ENCODE measurements around the gene DAZAP1. TPM values are rescaled to one million over a fixed set of nuclear protein-coding genes. Genes with fewer than 3 reads are reported as not detected.

Gene DAZAP1
- total RNA-seq, 1 experiment from 2014 or later: 144 TPM

DNA sequence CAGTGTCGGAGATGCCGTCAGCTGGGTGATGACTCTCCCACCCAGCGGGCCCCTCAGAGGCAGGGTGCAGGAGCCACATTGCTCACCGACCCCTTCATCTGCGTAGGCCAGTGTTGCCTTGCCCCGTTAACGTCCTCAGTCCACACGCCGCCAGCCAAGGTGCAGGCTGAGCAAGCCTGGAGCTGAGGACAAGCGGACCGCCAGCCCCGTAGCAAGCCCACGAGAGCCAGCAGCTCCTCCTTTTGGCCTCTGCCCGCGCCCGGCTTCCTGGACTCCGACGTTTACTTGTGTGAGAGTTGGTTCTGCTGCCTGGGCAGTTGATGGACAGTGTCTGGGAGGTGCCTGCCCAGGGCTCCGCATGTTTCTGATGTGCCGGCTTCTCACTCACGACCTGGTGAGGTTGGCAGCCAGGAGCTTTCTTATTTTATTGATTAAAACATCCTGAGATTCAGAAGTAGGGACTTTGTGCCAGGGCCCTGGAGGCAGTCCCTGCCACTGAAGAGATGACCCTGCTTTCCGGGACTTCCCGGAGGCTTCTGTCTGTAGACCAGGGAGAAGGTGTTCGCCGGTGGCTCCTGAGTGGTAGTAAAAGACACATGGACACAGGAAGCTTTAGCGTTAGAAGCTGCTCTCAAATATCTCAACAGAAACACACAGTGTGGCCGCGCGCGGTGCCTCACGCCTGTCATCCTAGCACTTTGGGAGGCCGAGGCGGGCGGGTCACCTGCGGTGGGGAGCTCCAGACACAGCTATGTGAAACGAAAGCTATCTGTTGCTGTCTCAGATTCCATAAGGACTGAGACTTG, 5.8 kb downstream of the DAZAP1 start:
- CTCF ChIA-PET: no interaction called here
- Histone ChIP-seq H3K9me2 (ENCODE audit: insufficient read depth) (no peaks in the 10 kb centered on the region), H3K27me3 (ENCODE audit: insufficient read depth, low read depth) (no peaks in the 10 kb centered on the region), H3K4me3 (no peak overlapping the region), H3K27ac (peak overlapping the region; percentile 99), H3K4me1 (replicated peaks; ENCODE audit: insufficient read depth) (peaks cover 47% of the 10 kb centered on the region), H3K4me2 (no peak overlapping the region), H4K20me1 (ENCODE audit: insufficient read depth) (peaks cover 77% of the 10 kb centered on the region), H3K36me3 (ENCODE audit: low read depth) (no peaks in the 10 kb centered on the region), H3F3A (ENCODE audit: insufficient read depth, low read depth) (peaks cover 30% of the 10 kb centered on the region), H3K79me2 (ENCODE audit: low read depth) (peaks cover 89% of the 10 kb centered on the region), H2AFZ (no peak overlapping the region), H3K9me3 (ENCODE audit: insufficient read depth, low read depth) (no peaks in the 10 kb centered on the region)
- no peak for TF ChIP-seq EZH2 (IDR thresholded peaks at IDR 0.05; ENCODE audit: low read depth)
- TF ChIP-seq, protein P1, sequence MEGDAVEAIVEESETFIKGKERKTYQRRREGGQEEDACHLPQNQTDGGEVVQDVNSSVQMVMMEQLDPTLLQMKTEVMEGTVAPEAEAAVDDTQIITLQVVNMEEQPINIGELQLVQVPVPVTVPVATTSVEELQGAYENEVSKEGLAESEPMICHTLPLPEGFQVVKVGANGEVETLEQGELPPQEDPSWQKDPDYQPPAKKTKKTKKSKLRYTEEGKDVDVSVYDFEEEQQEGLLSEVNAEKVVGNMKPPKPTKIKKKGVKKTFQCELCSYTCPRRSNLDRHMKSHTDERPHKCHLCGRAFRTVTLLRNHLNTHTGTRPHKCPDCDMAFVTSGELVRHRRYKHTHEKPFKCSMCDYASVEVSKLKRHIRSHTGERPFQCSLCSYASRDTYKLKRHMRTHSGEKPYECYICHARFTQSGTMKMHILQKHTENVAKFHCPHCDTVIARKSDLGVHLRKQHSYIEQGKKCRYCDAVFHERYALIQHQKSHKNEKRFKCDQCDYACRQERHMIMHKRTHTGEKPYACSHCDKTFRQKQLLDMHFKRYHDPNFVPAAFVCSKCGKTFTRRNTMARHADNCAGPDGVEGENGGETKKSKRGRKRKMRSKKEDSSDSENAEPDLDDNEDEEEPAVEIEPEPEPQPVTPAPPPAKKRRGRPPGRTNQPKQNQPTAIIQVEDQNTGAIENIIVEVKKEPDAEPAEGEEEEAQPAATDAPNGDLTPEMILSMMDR (conservative IDR thresholded peaks at IDR 0.05): no peak
- intact Hi-C loops (cut with micrococcal nuclease; ENCODE audit: unreplicated experiment): no loop called here
- POLR2A ChIA-PET (ENCODE audit: unreplicated experiment): no interaction called here
- no TSS peak for BruUV-seq (replicated peaks)
- DNase-seq: no peak

DNA sequence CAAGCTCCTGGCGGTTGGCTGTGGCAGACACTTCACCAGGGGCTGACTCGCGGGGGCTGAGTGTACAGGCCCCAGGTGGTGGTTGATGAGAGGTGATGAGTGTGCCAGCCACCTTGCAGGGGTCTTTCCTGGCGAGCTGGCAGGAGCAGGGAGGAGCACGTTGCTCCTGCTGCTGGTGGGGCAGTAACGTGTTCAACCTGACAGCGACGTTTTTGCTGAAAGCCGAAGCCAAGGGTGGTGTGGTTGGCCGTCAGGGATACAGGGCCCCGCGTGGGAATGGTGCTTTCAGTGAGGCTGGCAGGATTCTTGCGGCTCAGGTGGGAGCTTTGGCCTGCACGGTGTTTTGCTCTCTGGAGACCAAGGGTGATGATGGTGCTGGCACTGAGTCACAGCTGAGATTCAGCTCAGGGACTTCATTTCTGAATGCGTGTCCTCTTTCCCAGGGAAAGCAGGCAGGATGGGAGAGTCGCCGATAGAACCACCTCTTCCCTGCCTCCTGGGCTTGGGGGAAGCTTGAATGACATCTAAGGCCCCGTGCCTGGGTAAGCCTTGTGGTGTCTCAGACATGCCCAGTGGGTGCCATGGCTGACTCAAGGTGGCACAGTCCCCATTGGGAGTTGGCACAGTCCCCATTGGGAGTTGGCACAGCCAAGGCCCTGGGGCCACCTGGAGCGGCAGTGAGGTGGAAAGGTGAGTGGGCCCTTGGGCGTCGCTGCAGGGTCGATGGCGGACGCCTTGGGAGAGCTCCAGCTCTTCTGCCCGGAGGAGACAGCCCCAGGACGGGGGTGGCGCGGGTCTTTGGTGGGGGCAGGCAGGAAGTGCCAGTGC, 8.8 kb downstream of the DAZAP1 start:
- Histone ChIP-seq H3K4me3 (peak overlapping the region; percentile 38; the same call in 1 of the 2 replicates), H3K36me3 (ENCODE audit: low read depth) (no peaks in the 10 kb centered on the region)

DNA sequence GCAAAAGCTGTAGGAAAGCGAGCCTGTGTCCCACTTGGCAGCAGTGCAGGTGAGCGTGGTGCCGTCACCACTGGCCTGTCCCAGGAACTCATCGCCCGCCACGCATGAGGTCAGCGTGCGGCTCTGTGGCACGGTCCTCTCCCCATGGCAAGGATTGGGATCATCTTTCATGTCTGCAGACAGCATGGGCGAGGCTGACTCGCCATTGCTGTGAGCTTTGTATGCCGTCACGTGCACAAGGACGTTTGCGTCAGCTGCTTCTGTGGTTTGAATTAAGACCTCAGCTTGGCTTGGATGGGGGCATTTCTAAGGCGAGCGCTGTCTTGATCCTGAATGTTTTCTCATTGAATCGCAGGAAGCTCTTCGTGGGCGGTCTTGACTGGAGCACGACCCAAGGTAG, 9.8 kb downstream of the DAZAP1 start:
- Histone ChIP-seq H4K20me1 (ENCODE audit: insufficient read depth) (peaks cover 54% of the 10 kb centered on the region), H3K27me3 (ENCODE audit: insufficient read depth, low read depth) (no peaks in the 10 kb centered on the region), H3K4me3 (no peak overlapping the region), H3K9me2 (ENCODE audit: insufficient read depth) (no peaks in the 10 kb centered on the region), H3K4me2 (no peak overlapping the region), H3K9me3 (ENCODE audit: insufficient read depth, low read depth) (no peaks in the 10 kb centered on the region), H3K36me3 (ENCODE audit: low read depth) (no peaks in the 10 kb centered on the region), H2AFZ (no peak overlapping the region), H3K27ac (no peak overlapping the region), H3K79me2 (ENCODE audit: low read depth) (peaks cover 62% of the 10 kb centered on the region), H3K4me1 (replicated peaks; ENCODE audit: insufficient read depth) (peaks cover 32% of the 10 kb centered on the region), H3F3A (ENCODE audit: insufficient read depth, low read depth) (peaks cover 30% of the 10 kb centered on the region)
- no TSS peak for BruUV-seq (replicated peaks)
- POLR2A ChIA-PET (ENCODE audit: unreplicated experiment): interaction anchor here (0.5 to 0.8 kb wide), 2 partner anchors 9 to 98 kb away, joined by 4 to 18 read pairs; no protein-coding TSS in a partner anchor
- TF ChIP-seq, protein P1 (conservative IDR thresholded peaks at IDR 0.05): no peak
- no peak for TF ChIP-seq EZH2 (IDR thresholded peaks at IDR 0.05; ENCODE audit: low read depth)
- no peak for DNase-seq
- CTCF ChIA-PET: interaction anchor here (0.6 kb wide), 1 partner anchor 171 kb away, joined by 9 read pairs; no protein-coding TSS in a partner anchor
- intact Hi-C loops (cut with micrococcal nuclease; ENCODE audit: unreplicated experiment): no loop called here

More for the DNA sequence above, 8.8 kb downstream of the DAZAP1 start:
- H3F3A ChIP-seq (ENCODE audit: insufficient read depth, low read depth): peaks cover 30% of the 10 kb centered on the region
- H3K27me3 ChIP-seq (ENCODE audit: insufficient read depth, low read depth): no peaks in the 10 kb centered on the region
- H3K79me2 ChIP-seq (ENCODE audit: low read depth): peaks cover 71% of the 10 kb centered on the region
- peaks cover 63% of the 10 kb centered on the region for H4K20me1 ChIP-seq (ENCODE audit: insufficient read depth)
- TF ChIP-seq EZH2 (IDR thresholded peaks at IDR 0.05; ENCODE audit: low read depth): no peak
- TF ChIP-seq, protein P1 (conservative IDR thresholded peaks at IDR 0.05): no peak
- no peak for DNase-seq
- peaks cover 32% of the 10 kb centered on the region for H3K4me1 ChIP-seq (replicated peaks; ENCODE audit: insufficient read depth)
- intact Hi-C loops (cut with micrococcal nuclease; ENCODE audit: unreplicated experiment): no loop called here
- H3K4me2 ChIP-seq: peak overlapping the region; percentile 79
- POLR2A ChIA-PET (ENCODE audit: unreplicated experiment): no interaction called here
- CTCF ChIA-PET: interaction anchor here (0.6 kb wide), 1 partner anchor 170 kb away, joined by 9 read pairs; no protein-coding TSS in a partner anchor
- peak overlapping the region; percentile 99 for H3K27ac ChIP-seq
- H3K9me2 ChIP-seq (ENCODE audit: insufficient read depth): no peaks in the 10 kb centered on the region
- no peaks in the 10 kb centered on the region for H3K9me3 ChIP-seq (ENCODE audit: insufficient read depth, low read depth)
- no peak overlapping the region for H2AFZ ChIP-seq
- BruUV-seq (replicated peaks): TSS peak; percentile 16

All from PC-9 (cell line).